GM13977 (cell line): ENCODE data around the gene ADCY10.

Experiments
- DNase-seq: peaks from one replicate; pipeline ENCODE4 v3.0.0; 2012; ENCODE audit warnings: low spot score
- in situ Hi-C: fragments of 300-500 bp; cut with MboI; formaldehyde crosslinking; loops from one replicate; pipeline ENCODE4 v1.12.0; 2022; ENCODE audit warnings: low sequenced_read_pairs, low pct_unique_long_range_greater_than_20kb, mixed read lengths, inconsistent platforms; ENCODE audit not compliant: unreplicated experiment
- TF ChIP-seq, protein P1 (sequence below): IDR thresholded peaks from 2 replicates; pipeline ENCODE4 v1.5.1; 2012; ENCODE audit warnings: mild to moderate bottlenecking, control low read depth; ENCODE audit not compliant: insufficient read depth; ENCODE audit errors: extremely low read depth, missing control alignments

The ADCY10 gene, protein sequence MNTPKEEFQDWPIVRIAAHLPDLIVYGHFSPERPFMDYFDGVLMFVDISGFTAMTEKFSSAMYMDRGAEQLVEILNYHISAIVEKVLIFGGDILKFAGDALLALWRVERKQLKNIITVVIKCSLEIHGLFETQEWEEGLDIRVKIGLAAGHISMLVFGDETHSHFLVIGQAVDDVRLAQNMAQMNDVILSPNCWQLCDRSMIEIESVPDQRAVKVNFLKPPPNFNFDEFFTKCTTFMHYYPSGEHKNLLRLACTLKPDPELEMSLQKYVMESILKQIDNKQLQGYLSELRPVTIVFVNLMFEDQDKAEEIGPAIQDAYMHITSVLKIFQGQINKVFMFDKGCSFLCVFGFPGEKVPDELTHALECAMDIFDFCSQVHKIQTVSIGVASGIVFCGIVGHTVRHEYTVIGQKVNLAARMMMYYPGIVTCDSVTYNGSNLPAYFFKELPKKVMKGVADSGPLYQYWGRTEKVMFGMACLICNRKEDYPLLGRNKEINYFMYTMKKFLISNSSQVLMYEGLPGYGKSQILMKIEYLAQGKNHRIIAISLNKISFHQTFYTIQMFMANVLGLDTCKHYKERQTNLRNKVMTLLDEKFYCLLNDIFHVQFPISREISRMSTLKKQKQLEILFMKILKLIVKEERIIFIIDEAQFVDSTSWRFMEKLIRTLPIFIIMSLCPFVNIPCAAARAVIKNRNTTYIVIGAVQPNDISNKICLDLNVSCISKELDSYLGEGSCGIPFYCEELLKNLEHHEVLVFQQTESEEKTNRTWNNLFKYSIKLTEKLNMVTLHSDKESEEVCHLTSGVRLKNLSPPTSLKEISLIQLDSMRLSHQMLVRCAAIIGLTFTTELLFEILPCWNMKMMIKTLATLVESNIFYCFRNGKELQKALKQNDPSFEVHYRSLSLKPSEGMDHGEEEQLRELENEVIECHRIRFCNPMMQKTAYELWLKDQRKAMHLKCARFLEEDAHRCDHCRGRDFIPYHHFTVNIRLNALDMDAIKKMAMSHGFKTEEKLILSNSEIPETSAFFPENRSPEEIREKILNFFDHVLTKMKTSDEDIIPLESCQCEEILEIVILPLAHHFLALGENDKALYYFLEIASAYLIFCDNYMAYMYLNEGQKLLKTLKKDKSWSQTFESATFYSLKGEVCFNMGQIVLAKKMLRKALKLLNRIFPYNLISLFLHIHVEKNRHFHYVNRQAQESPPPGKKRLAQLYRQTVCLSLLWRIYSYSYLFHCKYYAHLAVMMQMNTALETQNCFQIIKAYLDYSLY (N-terminal part only)

DNA sequence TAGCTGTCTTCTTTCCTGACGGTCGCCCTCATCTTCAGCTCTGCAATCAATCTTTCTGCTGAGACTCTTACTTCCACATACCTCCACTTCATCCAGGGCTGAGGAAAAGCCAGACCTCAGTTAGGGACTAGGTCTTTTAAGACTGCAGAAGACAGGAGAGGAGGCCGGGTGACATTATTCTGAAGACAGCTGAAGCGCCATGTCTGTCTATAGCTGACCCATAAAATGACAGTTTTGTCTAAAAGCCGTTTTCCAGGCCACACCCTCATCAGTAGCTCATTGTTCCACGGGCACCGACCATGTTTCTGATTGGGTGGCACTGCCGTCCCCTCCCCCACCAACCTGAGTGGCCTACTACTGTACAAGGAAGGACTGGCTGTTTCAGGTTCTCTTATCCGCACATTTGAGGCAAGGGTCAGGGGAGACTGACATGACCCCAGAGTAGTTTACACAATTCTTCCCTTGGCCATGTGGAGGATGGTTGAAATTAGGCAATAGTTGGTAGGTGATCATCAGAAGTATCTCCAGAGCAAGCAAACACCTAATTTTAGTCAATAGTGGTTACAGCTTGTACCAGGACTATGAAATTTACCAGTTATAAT is at the start of gene ADCY10:
Gene ADCY10, minus strand, starts transcription at position 240 of the 602 bp plus-strand sequence. CDS start 8,994 bp downstream, outside the sequence.
- in situ Hi-C loops, result no loop called here
- DNase-seq, result no peak
- TF ChIP-seq, protein P1, sequence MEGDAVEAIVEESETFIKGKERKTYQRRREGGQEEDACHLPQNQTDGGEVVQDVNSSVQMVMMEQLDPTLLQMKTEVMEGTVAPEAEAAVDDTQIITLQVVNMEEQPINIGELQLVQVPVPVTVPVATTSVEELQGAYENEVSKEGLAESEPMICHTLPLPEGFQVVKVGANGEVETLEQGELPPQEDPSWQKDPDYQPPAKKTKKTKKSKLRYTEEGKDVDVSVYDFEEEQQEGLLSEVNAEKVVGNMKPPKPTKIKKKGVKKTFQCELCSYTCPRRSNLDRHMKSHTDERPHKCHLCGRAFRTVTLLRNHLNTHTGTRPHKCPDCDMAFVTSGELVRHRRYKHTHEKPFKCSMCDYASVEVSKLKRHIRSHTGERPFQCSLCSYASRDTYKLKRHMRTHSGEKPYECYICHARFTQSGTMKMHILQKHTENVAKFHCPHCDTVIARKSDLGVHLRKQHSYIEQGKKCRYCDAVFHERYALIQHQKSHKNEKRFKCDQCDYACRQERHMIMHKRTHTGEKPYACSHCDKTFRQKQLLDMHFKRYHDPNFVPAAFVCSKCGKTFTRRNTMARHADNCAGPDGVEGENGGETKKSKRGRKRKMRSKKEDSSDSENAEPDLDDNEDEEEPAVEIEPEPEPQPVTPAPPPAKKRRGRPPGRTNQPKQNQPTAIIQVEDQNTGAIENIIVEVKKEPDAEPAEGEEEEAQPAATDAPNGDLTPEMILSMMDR, result no peak

DNA sequence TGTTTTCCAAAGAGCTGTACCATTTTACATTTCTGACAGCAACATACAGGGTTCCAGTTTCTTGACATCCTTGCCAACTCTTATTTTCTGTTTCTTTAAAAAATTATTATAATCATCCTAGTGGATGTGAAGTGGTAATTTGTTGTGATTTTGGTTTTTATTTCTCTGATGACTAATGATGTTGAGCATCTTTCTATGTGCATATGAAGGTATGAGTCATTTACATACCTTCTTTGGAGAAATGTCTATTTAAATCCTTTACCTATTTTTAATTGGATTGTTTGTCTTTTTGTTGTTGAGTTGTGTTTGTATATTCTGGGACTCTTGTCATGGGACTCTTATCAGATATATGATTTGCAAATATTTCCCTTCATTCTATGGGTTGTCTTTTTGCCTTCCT is 43.8 kb upstream of the ADCY10 start:
- in situ Hi-C loops, result no loop called here
- DNase-seq, result no peak
- TF ChIP-seq, protein P1, result no peak

DNA sequence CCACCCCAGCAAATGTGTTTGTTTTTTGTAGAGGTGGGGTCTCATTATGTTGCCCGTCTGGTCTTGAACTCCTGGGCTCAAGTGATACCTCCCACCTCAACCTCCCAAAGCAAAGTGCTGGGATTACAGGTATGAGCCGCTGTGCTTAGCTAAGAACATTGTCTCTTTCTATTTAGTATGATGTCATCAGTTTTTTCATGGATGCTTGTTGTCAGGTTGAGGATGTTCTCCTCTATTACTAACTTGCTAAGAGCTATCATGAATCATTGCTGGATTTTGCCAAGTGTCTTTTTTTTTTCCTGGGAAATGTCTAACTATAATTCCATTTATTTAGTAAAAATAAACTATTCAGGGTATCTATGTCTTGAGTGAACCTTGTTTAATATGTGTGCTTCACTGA is 42.0 kb upstream of the ADCY10 start:
- TF ChIP-seq, protein P1, result no peak
- in situ Hi-C loops, result no loop called here
- no peak for DNase-seq

DNA sequence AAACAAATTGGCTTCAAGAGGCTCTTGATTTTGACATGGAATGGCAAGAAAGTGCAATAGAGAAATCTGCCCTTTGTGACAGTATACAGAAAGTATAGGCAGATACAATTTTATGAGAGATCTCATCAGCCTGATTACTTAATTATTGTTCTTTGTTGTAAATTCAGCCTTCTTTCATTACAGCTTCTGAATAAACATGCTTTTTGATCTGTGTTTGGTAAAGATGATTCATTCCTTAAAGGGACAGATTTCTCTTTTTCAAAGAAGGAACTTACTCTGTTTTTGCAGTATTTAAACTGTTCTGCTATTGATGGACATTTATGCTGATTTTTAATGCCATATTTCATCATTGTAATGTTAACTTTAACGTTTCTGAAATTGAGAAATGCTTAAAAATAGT is 36.6 kb upstream of the ADCY10 start:
- no peak for DNase-seq
- in situ Hi-C loops, result no loop called here
- TF ChIP-seq, protein P1, result no peak

DNA sequence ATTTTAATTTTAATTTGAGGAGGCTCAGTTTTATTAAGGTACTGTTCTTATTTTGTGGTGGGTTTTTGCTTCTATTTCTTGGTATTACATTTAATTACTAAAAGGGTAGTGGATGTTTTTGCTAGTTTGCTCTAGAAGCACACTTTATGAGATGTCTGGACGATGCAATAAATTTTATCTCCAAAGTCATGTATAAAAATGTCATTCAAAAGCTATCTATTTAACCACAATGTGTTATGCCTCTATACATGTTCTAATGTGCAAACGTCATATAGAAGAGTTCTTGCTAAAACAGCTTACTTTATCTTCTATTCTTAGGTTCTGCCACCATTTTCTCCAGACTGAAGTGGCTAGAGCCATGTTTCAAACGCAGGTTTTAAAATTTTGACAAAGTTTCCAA is 35.9 kb upstream of the ADCY10 start:
- TF ChIP-seq, protein P1, result no peak
- in situ Hi-C loops, result no loop called here
- no peak for DNase-seq

DNA sequence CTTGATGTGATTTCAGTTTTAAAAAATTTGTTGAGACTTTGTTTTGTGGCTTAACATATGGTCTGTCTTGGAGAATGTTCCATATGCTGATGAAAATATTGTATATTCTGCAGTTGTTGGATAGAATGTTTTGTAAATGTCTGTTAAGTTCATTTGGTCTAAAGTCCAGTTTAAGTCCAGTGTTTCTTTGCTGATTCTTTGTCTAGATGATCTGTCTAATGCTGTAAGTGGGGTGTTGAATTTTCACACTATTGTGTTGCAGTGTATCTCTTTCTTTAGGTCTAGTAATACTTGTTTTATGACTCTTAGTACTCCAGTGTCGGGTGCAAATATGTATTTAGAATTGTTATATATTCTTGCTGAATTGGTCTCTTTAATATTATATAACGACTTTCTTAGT is 33.8 kb upstream of the ADCY10 start:
- no peak for DNase-seq
- TF ChIP-seq, protein P1, result no peak
- in situ Hi-C loops, result no loop called here
